ENCODE results near the gene PXMP4. TPM values are rescaled to one million over a fixed set of nuclear protein-coding genes. Genes with fewer than 3 reads are reported as not detected.
A peak's percentile ranks its signal among the peaks of the same experiment; 100 is the strongest.

Gene PXMP4
- total RNA-seq, 1 experiment from 2014 or later, result 19.1 TPM

DNA sequence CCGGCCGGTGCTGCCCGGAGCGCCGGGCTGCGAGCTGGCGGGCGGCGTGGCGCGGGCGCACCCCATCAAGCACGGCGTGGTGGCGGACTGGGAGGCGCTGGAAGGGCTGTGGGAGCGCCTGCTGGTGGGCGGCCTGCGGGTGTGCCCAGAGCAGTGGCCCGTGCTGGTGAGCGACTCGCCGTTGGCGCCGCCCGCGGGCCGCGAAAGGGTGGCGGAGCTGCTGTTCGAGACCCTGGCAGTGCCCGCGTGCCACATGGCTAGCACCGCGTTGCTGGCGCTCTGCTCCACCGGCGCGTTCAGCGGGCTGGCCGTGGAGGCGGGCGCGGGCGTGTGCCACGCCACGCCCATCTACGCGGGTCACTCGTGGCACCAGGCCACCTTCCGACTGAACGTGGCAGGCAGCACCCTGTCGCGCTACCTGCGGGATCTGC is 52.9 kb downstream of the PXMP4 start:
- Histone ChIP-seq H3K36me3 (ENCODE audit: low read depth) (0 out of 2 replicates have a peak, but pooled peaks cover 6% of the 10 kb centered on the region), H3K27ac (peak overlapping the region; percentile 14), H3K4me2 (peak overlapping the region; percentile 82), H2AFZ (peak overlapping the region; percentile 78), H3K9me2 (ENCODE audit: insufficient read depth) (no peaks in the 10 kb centered on the region), H3K27me3 (ENCODE audit: insufficient read depth, low read depth) (no peaks in the 10 kb centered on the region), H3K79me2 (ENCODE audit: low read depth) (peaks cover 20% of the 10 kb centered on the region), H3K4me1 (replicated peaks; ENCODE audit: insufficient read depth) (peaks cover 38% of the 10 kb centered on the region; the same call in 1 of the 2 replicates), H4K20me1 (ENCODE audit: insufficient read depth) (no peaks in the 10 kb centered on the region), H3K4me3 (peak overlapping the region; percentile 62), H3F3A (ENCODE audit: insufficient read depth, low read depth) (peaks cover 49% of the 10 kb centered on the region), H3K9me3 (ENCODE audit: insufficient read depth, low read depth) (no peaks in the 10 kb centered on the region)
- intact Hi-C loops (cut with micrococcal nuclease; ENCODE audit: unreplicated experiment), result loop anchor here (2.0 to 10.0 kb wide), 4 partner anchors 210 to 570 kb away; partner anchors contain the start of gene RALY
- no peak for DNase-seq
- no TSS peak for BruUV-seq (replicated peaks)
- TF ChIP-seq EZH2 (IDR thresholded peaks at IDR 0.05; ENCODE audit: low read depth), result no peak
- TF ChIP-seq, protein P1, sequence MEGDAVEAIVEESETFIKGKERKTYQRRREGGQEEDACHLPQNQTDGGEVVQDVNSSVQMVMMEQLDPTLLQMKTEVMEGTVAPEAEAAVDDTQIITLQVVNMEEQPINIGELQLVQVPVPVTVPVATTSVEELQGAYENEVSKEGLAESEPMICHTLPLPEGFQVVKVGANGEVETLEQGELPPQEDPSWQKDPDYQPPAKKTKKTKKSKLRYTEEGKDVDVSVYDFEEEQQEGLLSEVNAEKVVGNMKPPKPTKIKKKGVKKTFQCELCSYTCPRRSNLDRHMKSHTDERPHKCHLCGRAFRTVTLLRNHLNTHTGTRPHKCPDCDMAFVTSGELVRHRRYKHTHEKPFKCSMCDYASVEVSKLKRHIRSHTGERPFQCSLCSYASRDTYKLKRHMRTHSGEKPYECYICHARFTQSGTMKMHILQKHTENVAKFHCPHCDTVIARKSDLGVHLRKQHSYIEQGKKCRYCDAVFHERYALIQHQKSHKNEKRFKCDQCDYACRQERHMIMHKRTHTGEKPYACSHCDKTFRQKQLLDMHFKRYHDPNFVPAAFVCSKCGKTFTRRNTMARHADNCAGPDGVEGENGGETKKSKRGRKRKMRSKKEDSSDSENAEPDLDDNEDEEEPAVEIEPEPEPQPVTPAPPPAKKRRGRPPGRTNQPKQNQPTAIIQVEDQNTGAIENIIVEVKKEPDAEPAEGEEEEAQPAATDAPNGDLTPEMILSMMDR (conservative IDR thresholded peaks at IDR 0.05), result no peak
- CTCF ChIA-PET, result interaction anchor here (0.6 to 1.0 kb wide), 4 partner anchors 18 to 281 kb away, joined by 3 to 9 read pairs (median 5); partner anchors contain the start of gene CBFA2T2
- POLR2A ChIA-PET (ENCODE audit: unreplicated experiment), result interaction anchor here (0.5 to 0.6 kb wide), 4 partner anchors 10 to 453 kb away, joined by 3 to 5 read pairs (median 4); no protein-coding TSS in a partner anchor

DNA sequence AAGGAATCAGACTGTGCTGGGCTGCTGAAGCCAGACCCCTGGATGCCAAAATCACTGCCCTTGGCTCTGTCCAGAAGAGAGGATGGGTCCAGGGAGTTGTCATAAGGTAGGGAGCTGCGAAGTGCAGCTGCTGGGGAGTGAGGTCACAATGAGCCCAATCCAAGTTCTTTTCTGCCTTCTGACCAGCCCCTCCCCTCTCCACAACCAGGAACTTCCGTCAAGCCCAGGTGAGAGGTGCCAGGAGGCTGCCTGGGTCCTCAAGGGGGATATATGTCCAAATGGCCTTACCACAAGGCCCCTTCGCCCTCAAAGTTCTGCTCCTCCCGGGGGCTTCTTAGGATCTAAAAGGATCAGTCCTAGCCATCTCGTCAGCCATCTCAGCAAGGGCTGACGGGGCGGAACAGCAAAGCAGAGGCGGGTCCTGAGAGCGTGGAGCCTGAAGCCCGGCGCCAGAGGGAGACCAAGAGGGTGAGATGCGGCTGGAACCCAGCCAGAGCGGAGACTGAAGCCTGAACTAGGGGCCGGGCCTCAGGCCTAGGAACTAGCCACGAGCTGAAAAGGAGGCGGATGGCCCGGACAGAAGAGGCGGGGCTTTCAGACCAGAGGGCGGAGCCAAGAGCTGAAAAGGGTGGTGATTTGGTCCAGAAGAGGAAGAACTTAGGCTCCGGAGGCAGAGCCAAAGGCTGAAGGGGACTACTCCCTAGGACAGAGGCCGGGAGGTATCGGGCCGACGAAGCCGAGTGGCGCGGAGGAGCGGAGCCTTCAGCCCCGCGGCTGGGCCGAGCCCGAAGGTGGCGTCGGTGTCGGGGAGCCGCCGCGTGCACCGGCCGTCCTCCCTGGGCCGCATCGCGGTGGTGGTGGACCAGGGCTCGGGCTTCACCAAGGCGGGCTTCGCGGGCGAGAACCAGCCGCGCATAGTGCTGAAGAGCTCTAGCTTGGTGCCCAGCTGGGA is 53.5 kb downstream of the PXMP4 start, which contains the start of gene ACTL10:
Gene ACTL10 (plus strand): TSS at position 651 of the 952 bp plus-strand sequence. CDS start 555 bp downstream, outside the sequence.
- peak; percentile 94 to 98 for DNase-seq
- Histone ChIP-seq H3K27me3 (ENCODE audit: insufficient read depth, low read depth) (no peaks in the 10 kb centered on the region), H3K4me2 (peak within 1 kb of the TSS; percentile 82), H2AFZ (peak within 1 kb of the TSS; percentile 78), H3K9me2 (ENCODE audit: insufficient read depth) (no peaks in the 10 kb centered on the region), H3K36me3 (ENCODE audit: low read depth) (0 out of 2 replicates have a peak, but pooled peaks cover 6% of the 10 kb centered on the region), H3K4me3 (peak within 1 kb of the TSS; percentile 62), H3K9me3 (ENCODE audit: insufficient read depth, low read depth) (no peaks in the 10 kb centered on the region), H3K27ac (peak within 1 kb of the TSS; percentile 63), H4K20me1 (ENCODE audit: insufficient read depth) (no peaks in the 10 kb centered on the region), H3K4me1 (replicated peaks; ENCODE audit: insufficient read depth) (peaks cover 37% of the 10 kb centered on the region; the same call in 1 of the 2 replicates), H3F3A (ENCODE audit: insufficient read depth, low read depth) (peaks cover 46% of the 10 kb centered on the region), H3K79me2 (ENCODE audit: low read depth) (peaks cover 13% of the 10 kb centered on the region)
- no peak for TF ChIP-seq EZH2 (IDR thresholded peaks at IDR 0.05; ENCODE audit: low read depth)
- TF ChIP-seq, protein P1 (conservative IDR thresholded peaks at IDR 0.05), result no peak; the same call in 1 of the 2 replicates
- BruUV-seq (replicated peaks), result TSS peak; percentile 1
- POLR2A ChIA-PET (ENCODE audit: unreplicated experiment), result interaction anchor here (0.5 to 0.9 kb wide), 9 partner anchors 11 to 517 kb away, joined by 3 to 10 read pairs (median 4); no protein-coding TSS in a partner anchor
- CTCF ChIA-PET, result interaction anchor here (0.6 kb wide), 1 partner anchor 19 kb away, joined by 3 read pairs; no protein-coding TSS in a partner anchor
- intact Hi-C loops (cut with micrococcal nuclease; ENCODE audit: unreplicated experiment), result loop anchor here (1.0 to 10.0 kb wide), 5 partner anchors 123 to 570 kb away; partner anchors contain the start of gene RALY

DNA sequence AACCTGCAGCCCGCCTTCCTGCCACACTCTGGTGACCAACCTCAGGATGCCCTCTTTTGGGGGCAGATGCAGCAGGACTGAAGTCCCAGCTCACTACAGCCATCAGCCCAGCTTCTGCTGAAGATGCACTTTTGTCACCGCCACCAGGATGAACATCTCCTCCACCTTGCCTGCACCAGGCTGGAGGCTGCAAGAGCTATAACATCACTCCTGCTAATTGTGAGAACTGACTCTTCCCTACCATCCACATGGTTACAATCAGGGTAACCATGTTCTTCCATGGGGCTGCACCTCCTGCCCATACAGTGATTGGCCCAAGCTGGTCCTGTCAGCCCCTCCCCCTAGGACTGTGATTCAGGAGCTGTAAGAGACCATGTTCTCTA is 55.4 kb downstream of the PXMP4 start:
- intact Hi-C loops (cut with micrococcal nuclease; ENCODE audit: unreplicated experiment), result loop anchor here (5.0 to 10.0 kb wide), 3 partner anchors 207 to 403 kb away; partner anchors contain the start of gene RALY
- H3K4me3 ChIP-seq, result peak overlapping the region; percentile 78; the same call in 1 of the 2 replicates

More for the DNA sequence above, 55.4 kb downstream of the PXMP4 start:
- Histone ChIP-seq H3K4me1 (replicated peaks; ENCODE audit: insufficient read depth) (peaks cover 37% of the 10 kb centered on the region; the same call in 1 of the 2 replicates), H3K27me3 (ENCODE audit: insufficient read depth, low read depth) (no peaks in the 10 kb centered on the region), H3K4me2 (peak overlapping the region; percentile 90), H3K27ac (no peak overlapping the region), H3K9me2 (ENCODE audit: insufficient read depth) (no peaks in the 10 kb centered on the region), H3K36me3 (ENCODE audit: low read depth) (0 out of 2 replicates have a peak, but pooled peaks cover 3% of the 10 kb centered on the region), H3K79me2 (ENCODE audit: low read depth) (peaks cover 5% of the 10 kb centered on the region), H3K9me3 (ENCODE audit: insufficient read depth, low read depth) (no peaks in the 10 kb centered on the region), H3F3A (ENCODE audit: insufficient read depth, low read depth) (peaks cover 43% of the 10 kb centered on the region), H2AFZ (no peak overlapping the region), H4K20me1 (ENCODE audit: insufficient read depth) (no peaks in the 10 kb centered on the region)
- CTCF ChIA-PET, result no interaction called here
- TF ChIP-seq EZH2 (IDR thresholded peaks at IDR 0.05; ENCODE audit: low read depth), result no peak
- TF ChIP-seq, protein P1 (conservative IDR thresholded peaks at IDR 0.05), result no peak
- DNase-seq, result no peak
- no TSS peak for BruUV-seq (replicated peaks)
- POLR2A ChIA-PET (ENCODE audit: unreplicated experiment), result interaction anchor here (0.6 kb wide), 3 partner anchors 67 to 845 kb away, joined by 3 to 26 read pairs (median 4); partner anchors contain the start of genes MAPRE1 and ZNF341

Data from PC-9 (cell line).